Activated naive CD8-positive, alpha-beta T cell (primary cell): ENCODE measurements around the gene C11orf97.
"Not testable (repeated sequence)": the region's sequence is repeated elsewhere in the genome, so short reads cannot be mapped to it uniquely, and the experiment has no call there.

Source experiments
- H3K27ac Mint-ChIP-seq: one replicate; pipeline ENCODE4 v1.8.0; 2021; ENCODE audit warnings: mixed read lengths
- H3K27me3 Mint-ChIP-seq: one replicate; pipeline ENCODE4 v1.8.0; 2021; ENCODE audit warnings: mixed read lengths
- H3K36me3 Mint-ChIP-seq: one replicate; pipeline ENCODE4 v1.8.0; 2021; ENCODE audit warnings: mixed read lengths
- H3K4me1 Mint-ChIP-seq: one replicate; pipeline ENCODE4 v1.8.0; 2021; ENCODE audit warnings: low read depth, mixed read lengths
- H3K4me3 Mint-ChIP-seq: one replicate; pipeline ENCODE4 v1.8.0; 2021; ENCODE audit warnings: mild to moderate bottlenecking, mixed read lengths
- H3K9me3 Mint-ChIP-seq: one replicate; pipeline ENCODE4 v1.8.0; 2021; ENCODE audit warnings: low read depth, mixed read lengths

The C11orf97 gene

DNA sequence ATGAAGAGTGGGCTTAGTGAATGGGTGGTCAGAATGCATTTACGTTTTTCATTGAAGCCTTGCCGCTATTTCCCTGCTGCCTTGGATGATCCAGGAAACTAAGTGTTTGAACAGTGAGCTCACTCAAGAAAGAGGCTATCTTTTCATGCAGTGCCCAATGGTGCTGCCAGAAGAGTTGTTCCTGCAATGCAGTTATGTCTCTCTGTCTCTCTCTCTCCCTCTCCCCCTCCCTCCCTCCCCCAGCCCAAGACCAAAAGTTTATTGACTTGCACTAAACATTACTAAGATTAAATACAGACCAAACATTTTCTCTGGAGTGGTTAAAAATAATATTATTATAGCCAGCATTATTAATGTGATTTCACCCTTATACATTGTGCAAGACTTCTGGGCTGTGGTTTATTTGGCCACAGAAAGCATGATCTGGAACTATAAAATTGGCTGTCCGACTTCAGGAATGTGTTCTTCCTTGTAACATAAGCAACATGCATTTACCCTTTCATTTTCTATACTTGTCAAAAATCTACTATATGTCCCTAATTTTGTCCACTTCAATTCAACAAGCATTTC, 24.9 kb downstream of the C11orf97 start:
- Mint-ChIP-seq H3K27me3 (peaks cover 19% of the 10 kb centered on the region), H3K27ac (no peak overlapping the region), H3K4me3 (no peak overlapping the region), H3K9me3 (no peaks in the 10 kb centered on the region), H3K4me1 (peaks cover 2% of the 10 kb centered on the region), H3K36me3 (no peaks in the 10 kb centered on the region)

DNA sequence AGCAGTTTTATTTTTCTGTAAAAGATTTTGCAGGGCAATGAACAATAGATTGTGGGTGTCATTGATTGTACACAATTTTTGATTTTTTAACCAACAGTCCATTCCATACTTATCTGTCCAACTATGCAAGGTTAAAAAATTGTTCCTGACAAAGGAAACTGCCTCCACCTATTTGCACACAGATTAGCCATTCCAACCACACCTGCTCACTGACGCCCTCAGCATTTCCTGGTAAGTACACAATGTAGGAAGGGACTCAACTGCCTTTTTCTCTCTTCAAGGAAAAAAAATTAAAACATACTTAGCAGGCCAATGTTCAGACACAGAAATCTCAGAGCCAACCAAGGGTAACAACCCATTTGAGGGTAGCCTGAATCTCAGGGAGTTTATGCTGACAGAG, 27.2 kb downstream of the C11orf97 start:
- H3K4me1 Mint-ChIP-seq = peaks cover 11% of the 10 kb centered on the region
- no peak overlapping the region for H3K27ac Mint-ChIP-seq
- H3K36me3 Mint-ChIP-seq = no peaks in the 10 kb centered on the region
- peaks cover 14% of the 10 kb centered on the region for H3K27me3 Mint-ChIP-seq
- no peak overlapping the region for H3K4me3 Mint-ChIP-seq
- H3K9me3 Mint-ChIP-seq = no peaks in the 10 kb centered on the region

DNA sequence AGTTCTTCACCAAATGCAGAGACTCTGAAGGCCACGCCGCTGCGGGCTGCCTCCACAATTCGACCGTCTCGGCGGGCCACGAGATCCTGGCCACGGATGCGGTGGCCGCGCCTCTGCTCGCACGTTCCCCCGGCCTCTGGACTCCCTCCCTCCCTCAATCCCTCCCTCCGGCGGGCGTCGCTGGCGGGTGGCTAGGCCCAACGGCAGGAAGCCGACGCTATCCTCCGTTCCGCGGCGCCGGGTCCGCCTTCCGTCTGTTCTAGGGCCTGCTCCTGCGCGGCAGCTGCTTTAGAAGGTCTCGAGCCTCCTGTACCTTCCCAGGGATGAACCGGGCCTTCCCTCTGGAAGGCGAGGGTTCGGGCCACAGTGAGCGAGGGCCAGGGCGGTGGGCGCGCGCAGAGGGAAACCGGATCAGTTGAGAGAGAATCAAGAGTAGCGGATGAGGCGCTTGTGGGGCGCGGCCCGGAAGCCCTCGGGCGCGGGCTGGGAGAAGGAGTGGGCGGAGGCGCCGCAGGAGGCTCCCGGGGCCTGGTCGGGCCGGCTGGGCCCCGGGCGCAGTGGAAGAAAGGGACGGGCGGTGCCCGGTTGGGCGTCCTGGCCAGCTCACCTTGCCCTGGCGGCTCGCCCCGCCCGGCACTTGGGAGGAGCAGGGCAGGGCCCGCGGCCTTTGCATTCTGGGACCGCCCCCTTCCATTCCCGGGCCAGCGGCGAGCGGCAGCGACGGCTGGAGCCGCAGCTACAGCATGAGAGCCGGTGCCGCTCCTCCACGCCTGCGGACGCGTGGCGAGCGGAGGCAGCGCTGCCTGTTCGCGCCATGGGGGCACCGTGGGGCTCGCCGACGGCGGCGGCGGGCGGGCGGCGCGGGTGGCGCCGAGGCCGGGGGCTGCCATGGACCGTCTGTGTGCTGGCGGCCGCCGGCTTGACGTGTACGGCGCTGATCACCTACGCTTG, 31.7 kb downstream of the C11orf97 start, which contains the start of gene FUT4:
TSS of gene FUT4 (plus strand) at position 227 of the 951 bp plus-strand sequence. CDS start at position 440, 213 bp downstream.
- Mint-ChIP-seq H3K27me3 (no peaks in the 10 kb centered on the region), H3K27ac (peak within 1 kb of the TSS; percentile 99), H3K4me1 (peaks cover 42% of the 10 kb centered on the region), H3K36me3 (no peaks in the 10 kb centered on the region), H3K9me3 (no peaks in the 10 kb centered on the region), H3K4me3 (peak within 1 kb of the TSS; percentile 98)

DNA sequence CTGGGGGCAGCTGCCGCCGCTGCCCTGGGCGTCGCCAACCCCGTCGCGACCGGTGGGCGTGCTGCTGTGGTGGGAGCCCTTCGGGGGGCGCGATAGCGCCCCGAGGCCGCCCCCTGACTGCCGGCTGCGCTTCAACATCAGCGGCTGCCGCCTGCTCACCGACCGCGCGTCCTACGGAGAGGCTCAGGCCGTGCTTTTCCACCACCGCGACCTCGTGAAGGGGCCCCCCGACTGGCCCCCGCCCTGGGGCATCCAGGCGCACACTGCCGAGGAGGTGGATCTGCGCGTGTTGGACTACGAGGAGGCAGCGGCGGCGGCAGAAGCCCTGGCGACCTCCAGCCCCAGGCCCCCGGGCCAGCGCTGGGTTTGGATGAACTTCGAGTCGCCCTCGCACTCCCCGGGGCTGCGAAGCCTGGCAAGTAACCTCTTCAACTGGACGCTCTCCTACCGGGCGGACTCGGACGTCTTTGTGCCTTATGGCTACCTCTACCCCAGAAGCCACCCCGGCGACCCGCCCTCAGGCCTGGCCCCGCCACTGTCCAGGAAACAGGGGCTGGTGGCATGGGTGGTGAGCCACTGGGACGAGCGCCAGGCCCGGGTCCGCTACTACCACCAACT, 32.5 kb downstream of the C11orf97 start:
- H3K27me3 Mint-ChIP-seq = no peaks in the 10 kb centered on the region
- peaks cover 44% of the 10 kb centered on the region for H3K4me1 Mint-ChIP-seq

DNA sequence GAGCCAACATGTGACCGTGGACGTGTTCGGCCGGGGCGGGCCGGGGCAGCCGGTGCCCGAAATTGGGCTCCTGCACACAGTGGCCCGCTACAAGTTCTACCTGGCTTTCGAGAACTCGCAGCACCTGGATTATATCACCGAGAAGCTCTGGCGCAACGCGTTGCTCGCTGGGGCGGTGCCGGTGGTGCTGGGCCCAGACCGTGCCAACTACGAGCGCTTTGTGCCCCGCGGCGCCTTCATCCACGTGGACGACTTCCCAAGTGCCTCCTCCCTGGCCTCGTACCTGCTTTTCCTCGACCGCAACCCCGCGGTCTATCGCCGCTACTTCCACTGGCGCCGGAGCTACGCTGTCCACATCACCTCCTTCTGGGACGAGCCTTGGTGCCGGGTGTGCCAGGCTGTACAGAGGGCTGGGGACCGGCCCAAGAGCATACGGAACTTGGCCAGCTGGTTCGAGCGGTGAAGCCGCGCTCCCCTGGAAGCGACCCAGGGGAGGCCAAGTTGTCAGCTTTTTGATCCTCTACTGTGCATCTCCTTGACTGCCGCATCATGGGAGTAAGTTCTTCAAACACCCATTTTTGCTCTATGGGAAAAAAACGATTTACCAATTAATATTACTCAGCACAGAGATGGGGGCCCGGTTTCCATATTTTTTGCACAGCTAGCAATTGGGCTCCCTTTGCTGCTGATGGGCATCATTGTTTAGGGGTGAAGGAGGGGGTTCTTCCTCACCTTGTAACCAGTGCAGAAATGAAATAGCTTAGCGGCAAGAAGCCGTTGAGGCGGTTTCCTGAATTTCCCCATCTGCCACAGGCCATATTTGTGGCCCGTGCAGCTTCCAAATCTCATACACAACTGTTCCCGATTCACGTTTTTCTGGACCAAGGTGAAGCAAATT, 33.3 kb downstream of the C11orf97 start:
- Mint-ChIP-seq H3K27ac (peak overlapping the region; percentile 61), H3K36me3 (no peaks in the 10 kb centered on the region), H3K4me1 (peaks cover 46% of the 10 kb centered on the region), H3K9me3 (no peaks in the 10 kb centered on the region), H3K27me3 (no peaks in the 10 kb centered on the region), H3K4me3 (peak overlapping the region; percentile 81)

More for the DNA sequence above, 32.5 kb downstream of the C11orf97 start:
- H3K36me3 Mint-ChIP-seq = no peaks in the 10 kb centered on the region
- peak overlapping the region; percentile 81 for H3K4me3 Mint-ChIP-seq
- no peak overlapping the region for H3K27ac Mint-ChIP-seq
- no peaks in the 10 kb centered on the region for H3K9me3 Mint-ChIP-seq

DNA sequence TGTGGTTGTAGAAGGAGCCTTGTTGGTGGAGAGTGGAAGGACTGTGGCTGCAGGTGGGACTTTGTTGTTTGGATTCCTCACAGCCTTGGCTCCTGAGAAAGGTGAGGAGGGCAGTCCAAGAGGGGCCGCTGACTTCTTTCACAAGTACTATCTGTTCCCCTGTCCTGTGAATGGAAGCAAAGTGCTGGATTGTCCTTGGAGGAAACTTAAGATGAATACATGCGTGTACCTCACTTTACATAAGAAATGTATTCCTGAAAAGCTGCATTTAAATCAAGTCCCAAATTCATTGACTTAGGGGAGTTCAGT, 33.9 kb downstream of the C11orf97 start:
- no peaks in the 10 kb centered on the region for H3K27me3 Mint-ChIP-seq
- peak overlapping the region; percentile 81 for H3K4me3 Mint-ChIP-seq
- H3K36me3 Mint-ChIP-seq = no peaks in the 10 kb centered on the region
- H3K9me3 Mint-ChIP-seq = no peaks in the 10 kb centered on the region
- H3K4me1 Mint-ChIP-seq = peaks cover 46% of the 10 kb centered on the region
- H3K27ac Mint-ChIP-seq = peak overlapping the region; percentile 4

DNA sequence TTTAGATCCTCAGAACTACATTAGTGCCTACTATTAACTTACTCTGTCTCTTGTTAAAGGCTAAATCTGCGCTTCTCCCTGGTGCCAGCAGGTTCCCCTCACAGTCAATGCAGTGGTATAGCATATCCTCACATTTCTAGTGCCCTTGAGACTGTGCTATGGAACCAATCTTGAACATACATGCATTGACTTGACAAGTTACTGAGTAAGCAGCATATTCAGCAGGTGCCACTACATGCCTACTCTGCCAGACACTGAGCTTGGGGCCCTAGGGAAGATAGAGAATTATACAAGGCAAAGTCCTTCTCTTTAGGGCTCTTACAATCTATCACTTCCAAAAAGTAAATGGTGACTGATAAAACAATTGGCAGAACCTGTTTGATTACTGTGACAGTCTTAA, 34.6 kb downstream of the C11orf97 start:
- Mint-ChIP-seq H3K27me3 (no peaks in the 10 kb centered on the region), H3K4me1 (peaks cover 45% of the 10 kb centered on the region), H3K27ac (no peak overlapping the region), H3K36me3 (no peaks in the 10 kb centered on the region), H3K9me3 (no peaks in the 10 kb centered on the region), H3K4me3 (peak overlapping the region; percentile 66)

DNA sequence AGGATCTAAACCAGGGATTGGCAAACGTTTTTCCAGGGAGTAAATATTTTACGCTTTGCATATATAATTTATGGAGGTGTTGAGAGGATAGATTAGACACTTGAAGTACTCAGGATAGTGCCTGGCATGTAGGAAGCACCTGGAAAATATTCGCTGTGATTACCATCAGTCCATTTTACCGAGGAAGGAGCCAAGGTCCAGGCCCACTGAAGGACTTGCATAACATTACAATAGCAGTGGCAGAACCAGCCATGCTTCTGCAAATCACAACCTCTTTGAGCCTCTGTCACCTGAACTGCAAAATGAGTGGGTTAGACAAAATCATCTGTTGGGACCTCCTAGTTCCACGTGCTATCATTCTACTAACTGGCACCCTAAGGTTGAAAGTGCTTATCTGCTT, 36.9 kb downstream of the C11orf97 start:
- Mint-ChIP-seq H3K36me3 (no peaks in the 10 kb centered on the region), H3K27ac (no peak overlapping the region), H3K27me3 (no peaks in the 10 kb centered on the region), H3K9me3 (no peaks in the 10 kb centered on the region), H3K4me3 (no peak overlapping the region), H3K4me1 (peaks cover 35% of the 10 kb centered on the region)

DNA sequence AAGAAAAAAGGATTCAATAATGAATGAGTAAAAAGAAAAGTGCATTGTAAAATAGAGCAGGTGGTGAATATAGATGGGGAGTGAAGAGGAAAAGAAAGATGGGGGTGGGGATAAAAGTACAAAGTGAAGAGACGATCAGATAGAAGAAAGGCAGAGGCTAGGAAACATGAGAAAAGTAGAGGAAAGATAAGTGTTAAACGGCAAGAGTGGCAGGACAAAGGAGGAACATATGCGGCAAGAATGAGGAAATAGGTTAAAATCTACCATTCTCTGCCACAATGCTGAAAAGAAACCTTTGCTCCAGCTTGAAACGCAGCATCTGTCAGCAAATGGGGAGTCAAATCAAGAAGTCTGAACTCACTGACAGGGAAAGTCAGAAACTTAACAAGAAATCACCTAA, 38.3 kb downstream of the C11orf97 start:
- no peaks in the 10 kb centered on the region for H3K9me3 Mint-ChIP-seq
- H3K4me3 Mint-ChIP-seq = no peak overlapping the region
- H3K4me1 Mint-ChIP-seq = peaks cover 35% of the 10 kb centered on the region
- no peaks in the 10 kb centered on the region for H3K27me3 Mint-ChIP-seq
- no peaks in the 10 kb centered on the region for H3K36me3 Mint-ChIP-seq
- H3K27ac Mint-ChIP-seq = no peak overlapping the region

DNA sequence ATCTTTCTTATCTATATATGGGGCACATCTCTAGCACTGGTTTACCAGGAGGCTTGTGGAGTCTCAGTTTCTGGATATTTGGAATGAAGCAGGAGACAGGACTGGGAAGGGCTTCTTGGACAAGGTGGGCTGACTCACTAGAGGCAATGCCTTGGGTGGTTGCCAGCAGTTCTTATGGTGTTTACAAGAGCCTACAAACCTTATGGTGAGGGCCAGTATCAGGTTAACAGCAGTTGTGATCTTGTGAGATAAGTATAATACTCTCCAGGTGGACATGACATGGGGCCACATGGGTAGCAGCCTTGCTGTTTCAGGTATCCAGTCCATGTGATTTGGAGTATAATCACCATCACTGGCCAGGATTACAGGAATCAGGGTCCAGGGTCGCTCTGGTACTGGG, 41.7 kb downstream of the C11orf97 start:
- Mint-ChIP-seq H3K4me1 (peaks cover 6% of the 10 kb centered on the region), H3K36me3 (no peaks in the 10 kb centered on the region), H3K27ac (no peak overlapping the region), H3K4me3 (no peak overlapping the region), H3K9me3 (no peaks in the 10 kb centered on the region), H3K27me3 (no peaks in the 10 kb centered on the region)

DNA sequence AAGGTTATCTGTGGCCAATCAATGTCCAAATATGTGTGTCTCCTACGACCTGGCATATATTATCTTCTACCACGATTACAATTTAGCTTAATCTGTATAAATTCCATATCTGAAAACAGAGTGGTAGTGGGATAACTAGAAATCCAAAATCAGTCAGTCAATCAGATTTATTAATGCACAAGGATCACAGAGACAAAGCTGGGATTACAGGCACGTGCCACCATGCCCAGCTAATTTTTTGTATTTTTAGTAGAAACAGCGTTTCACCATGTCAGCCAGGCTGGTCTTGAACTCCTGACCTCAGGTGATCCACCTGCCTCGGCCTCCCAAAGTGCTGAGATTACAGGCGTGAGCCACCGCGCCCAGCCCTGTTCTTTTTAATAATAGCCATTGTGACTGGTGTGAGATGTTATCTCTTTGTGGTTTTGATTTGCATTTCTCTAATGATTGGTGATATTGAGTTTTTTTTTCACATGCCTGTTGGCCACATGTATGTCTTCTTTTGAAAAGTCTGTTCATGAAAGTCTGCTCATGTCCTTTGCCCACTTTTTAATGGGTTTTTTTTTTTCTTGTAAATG, 43.6 kb downstream of the C11orf97 start:
- not testable (repeated sequence) for H3K9me3 Mint-ChIP-seq, H3K27me3 Mint-ChIP-seq, H3K27ac Mint-ChIP-seq, H3K4me3 Mint-ChIP-seq, H3K36me3 Mint-ChIP-seq, H3K4me1 Mint-ChIP-seq

DNA sequence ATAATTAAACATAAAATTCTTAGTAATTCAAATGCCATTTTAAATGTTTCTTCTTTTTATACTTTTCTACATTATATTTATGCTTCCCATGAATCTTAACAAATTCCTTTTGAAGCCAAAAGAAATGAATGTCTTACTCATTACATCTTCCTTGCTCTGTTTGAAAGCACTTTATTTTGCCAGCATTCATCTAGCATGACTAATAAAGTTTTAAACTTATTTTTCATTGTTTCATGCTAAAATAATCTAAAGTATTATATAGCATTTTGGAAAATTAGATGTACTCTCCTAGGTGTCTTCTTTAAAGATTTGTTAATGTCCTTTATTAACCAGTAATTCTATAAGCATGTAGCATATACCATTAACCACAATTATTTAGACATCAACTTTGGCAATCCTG, 45.2 kb downstream of the C11orf97 start:
- Mint-ChIP-seq H3K27me3 (no peaks in the 10 kb centered on the region), H3K4me1 (peaks cover 2% of the 10 kb centered on the region), H3K9me3 (no peaks in the 10 kb centered on the region), H3K4me3 (no peak overlapping the region), H3K36me3 (no peaks in the 10 kb centered on the region), H3K27ac (no peak overlapping the region)

DNA sequence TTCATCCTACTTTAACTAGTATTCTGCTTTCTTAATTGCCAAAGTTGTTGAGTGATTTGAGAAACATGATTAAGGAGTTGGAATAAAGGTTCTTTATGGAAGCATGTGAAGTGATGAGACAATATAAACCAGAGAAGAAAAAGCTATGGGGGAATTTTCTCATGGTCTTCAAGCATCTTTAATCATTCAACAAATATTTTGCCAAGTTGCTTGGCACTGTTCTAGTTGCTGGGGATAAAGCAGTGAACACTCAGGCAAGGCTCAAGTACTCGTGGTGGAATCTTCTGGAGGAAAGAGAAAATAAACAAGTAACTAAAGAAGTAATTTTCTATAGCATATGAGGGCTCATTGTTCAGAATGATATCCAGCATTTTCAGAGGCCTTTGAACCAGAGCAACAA, 45.7 kb downstream of the C11orf97 start:
- Mint-ChIP-seq H3K36me3 (no peaks in the 10 kb centered on the region), H3K9me3 (no peaks in the 10 kb centered on the region), H3K4me1 (peaks cover 2% of the 10 kb centered on the region), H3K27ac (no peak overlapping the region), H3K4me3 (no peak overlapping the region), H3K27me3 (no peaks in the 10 kb centered on the region)

DNA sequence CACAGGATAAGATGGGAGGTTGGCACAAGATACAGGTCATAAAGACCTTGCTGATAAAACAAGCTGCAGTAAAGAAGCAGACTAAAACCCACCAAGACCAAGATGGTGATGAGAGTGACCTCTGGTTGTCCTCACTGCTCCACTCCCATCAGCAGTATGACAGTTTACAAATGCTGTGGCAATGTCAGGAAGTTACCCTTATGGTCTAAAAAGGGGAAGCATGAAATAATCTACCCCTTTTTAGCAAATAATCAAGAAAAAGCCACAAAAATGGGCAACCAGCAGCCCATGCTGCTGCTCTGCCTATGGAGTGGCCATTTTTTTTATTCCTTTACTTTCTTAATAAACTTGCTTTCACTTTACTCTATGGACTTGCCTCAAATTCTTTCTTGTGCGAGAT, 46.2 kb downstream of the C11orf97 start:
- peaks cover 2% of the 10 kb centered on the region for H3K4me1 Mint-ChIP-seq
- no peaks in the 10 kb centered on the region for H3K9me3 Mint-ChIP-seq
- no peaks in the 10 kb centered on the region for H3K36me3 Mint-ChIP-seq
- H3K4me3 Mint-ChIP-seq = no peak overlapping the region
- no peak overlapping the region for H3K27ac Mint-ChIP-seq
- H3K27me3 Mint-ChIP-seq = no peaks in the 10 kb centered on the region
